K562 (cell line): Measurements from ENCODE around the gene XIRP1. TPM values are rescaled to one million over a fixed set of nuclear protein-coding genes. Genes with fewer than 3 reads are reported as not detected.
A peak's percentile ranks its signal among the peaks of the same experiment; 100 is the strongest.

ENCODE experiments used
- ELF2 ChIP-seq: fragments of 250-450 bp; sonication (Bioruptor Pico); IDR thresholded peaks from 2 replicates; pipeline ENCODE4 v1.5.0; 2021; ENCODE audit warnings: mild to moderate bottlenecking
- ELF4 ChIP-seq: fragments of 450-650 bp; formaldehyde crosslinking; IDR thresholded peaks from 2 replicates; pipeline ENCODE4 v1.4.0; 2022; ENCODE audit warnings: missing genetic modification characterization
- MAZ ChIP-seq, 2 experiments: fragments of 450-650 bp in 1 of 2; sonication (generic) in 1 of 2; formaldehyde crosslinking; IDR thresholded peaks in 1 of 2; conservative IDR thresholded peaks in 1 of 2; 2 replicates each; pipeline versions ENCODE4 v1.4.0 to v1.5.0; 2020; ENCODE audit warnings: mild to moderate bottlenecking in 1 of 2, missing genetic modification reagents in 1 of 2
- SMARCB1 ChIP-seq: IDR thresholded peaks from 2 replicates; pipeline ENCODE4 v1.6.1; 2011; ENCODE audit warnings: improper control_type of control experiment, low read depth; ENCODE audit not compliant: insufficient read length
- polyA plus RNA-seq, 8 experiments: library from polyadenylated mRNA; depleted of rRNA in 4 of 8; stranded (reverse) in 5 of 8; unstranded in 3 of 8; fragments of >200 nt; fragmentation: Nextera tagmentation in 2 of 8; fragmentation: Illumina TruSeq in 1 of 8; extraction: Ambion mirVana in 2 of 8; extraction: Trizol in 1 of 8; gene quantifications; 2 replicates each; pipeline versions ENCODE4 v1.2.1 to v1.2.3, GENCODE V29; 2011 to 2014; ENCODE audit warnings: inconsistent platforms in 1 of 8, missing spikeins in 1 of 8
- total RNA-seq, 7 experiments: library from RNA; depleted of rRNA in 6 of 7; stranded (reverse); fragments of >200 nt in 6 of 7; fragmentation: Illumina TruSeq in 2 of 7; extraction: Trizol in 2 of 7; gene quantifications; 2 replicates each; pipeline versions ENCODE4 v1.2.1 to v1.2.3, GENCODE V29; 2011 to 2021; ENCODE audit warnings: low replicate concordance in 1 of 7
- TF ChIP-seq, protein P1 (sequence below): sonication (generic); formaldehyde crosslinking; IDR thresholded peaks from 2 replicates; pipeline ENCODE4 v1.8.0; 2023; ENCODE audit warnings: missing genetic modification reagents, mild to moderate bottlenecking, borderline replicate concordance
- TF ChIP-seq, protein P2 (sequence below): fragments of 450-650 bp; IDR thresholded peaks from 2 replicates; pipeline ENCODE4 v1.6.1; 2017; ENCODE audit warnings: antibody characterized with exemption, mild to moderate bottlenecking
- TF ChIP-seq, protein P3 (sequence below): fragments of 250-450 bp; sonication (Bioruptor Pico); IDR thresholded peaks from 2 replicates; pipeline ENCODE4 v1.4.0; 2020; ENCODE audit warnings: borderline replicate concordance

XIRP1 gene
- total and polyA plus RNA-seq, 9 of the 15 experiments (the other 6 are each of a cell fraction or from before 2014, with no cell fraction given) = 0.03 to 0.27 (median 0.08) TPM; not detected in 3

DNA sequence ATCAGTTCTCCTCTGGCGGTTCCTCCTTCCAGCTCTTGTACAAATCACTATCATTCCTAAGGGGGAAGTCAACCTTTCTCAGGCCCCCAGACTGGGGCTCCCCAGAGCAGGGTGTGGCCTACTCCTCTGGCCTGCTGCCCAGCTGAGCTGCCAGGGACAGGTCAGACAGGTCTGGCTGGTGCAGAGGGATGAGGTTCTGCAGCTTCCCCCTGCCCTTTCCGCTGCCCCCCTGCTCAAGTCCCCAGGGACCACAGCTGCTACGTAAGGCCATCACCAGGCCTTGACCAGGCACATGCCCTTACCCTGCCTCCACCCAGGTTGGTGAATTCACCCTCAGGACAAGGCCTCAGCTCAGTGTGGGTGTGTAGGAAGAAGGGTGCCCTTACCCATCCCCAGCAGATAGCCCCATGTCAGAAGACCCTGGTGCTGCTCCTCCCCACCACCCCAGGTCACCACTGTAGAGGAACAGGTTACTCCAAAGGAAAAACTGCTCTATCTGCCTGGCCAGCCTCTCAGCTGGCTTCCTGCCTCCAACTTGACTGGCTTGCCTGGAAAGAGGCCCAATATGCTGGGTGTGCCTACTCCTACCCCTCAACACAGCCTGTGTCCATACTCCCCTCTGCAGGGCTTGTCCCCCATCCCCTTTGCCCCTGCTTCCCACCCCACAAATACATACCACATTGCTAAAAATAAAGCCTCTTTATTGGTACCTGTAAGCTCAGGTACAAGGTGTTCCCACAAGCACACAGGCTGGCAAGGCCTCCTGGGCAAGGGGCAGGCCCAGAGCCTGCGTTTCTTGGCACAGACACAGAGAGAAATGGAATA is 51.0 kb downstream of the XIRP1 start (continued):
- TF ChIP-seq, protein P1, sequence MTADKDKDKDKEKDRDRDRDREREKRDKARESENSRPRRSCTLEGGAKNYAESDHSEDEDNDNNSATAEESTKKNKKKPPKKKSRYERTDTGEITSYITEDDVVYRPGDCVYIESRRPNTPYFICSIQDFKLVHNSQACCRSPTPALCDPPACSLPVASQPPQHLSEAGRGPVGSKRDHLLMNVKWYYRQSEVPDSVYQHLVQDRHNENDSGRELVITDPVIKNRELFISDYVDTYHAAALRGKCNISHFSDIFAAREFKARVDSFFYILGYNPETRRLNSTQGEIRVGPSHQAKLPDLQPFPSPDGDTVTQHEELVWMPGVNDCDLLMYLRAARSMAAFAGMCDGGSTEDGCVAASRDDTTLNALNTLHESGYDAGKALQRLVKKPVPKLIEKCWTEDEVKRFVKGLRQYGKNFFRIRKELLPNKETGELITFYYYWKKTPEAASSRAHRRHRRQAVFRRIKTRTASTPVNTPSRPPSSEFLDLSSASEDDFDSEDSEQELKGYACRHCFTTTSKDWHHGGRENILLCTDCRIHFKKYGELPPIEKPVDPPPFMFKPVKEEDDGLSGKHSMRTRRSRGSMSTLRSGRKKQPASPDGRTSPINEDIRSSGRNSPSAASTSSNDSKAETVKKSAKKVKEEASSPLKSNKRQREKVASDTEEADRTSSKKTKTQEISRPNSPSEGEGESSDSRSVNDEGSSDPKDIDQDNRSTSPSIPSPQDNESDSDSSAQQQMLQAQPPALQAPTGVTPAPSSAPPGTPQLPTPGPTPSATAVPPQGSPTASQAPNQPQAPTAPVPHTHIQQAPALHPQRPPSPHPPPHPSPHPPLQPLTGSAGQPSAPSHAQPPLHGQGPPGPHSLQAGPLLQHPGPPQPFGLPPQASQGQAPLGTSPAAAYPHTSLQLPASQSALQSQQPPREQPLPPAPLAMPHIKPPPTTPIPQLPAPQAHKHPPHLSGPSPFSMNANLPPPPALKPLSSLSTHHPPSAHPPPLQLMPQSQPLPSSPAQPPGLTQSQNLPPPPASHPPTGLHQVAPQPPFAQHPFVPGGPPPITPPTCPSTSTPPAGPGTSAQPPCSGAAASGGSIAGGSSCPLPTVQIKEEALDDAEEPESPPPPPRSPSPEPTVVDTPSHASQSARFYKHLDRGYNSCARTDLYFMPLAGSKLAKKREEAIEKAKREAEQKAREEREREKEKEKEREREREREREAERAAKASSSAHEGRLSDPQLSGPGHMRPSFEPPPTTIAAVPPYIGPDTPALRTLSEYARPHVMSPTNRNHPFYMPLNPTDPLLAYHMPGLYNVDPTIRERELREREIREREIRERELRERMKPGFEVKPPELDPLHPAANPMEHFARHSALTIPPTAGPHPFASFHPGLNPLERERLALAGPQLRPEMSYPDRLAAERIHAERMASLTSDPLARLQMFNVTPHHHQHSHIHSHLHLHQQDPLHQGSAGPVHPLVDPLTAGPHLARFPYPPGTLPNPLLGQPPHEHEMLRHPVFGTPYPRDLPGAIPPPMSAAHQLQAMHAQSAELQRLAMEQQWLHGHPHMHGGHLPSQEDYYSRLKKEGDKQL (CRISPR knock-in tag) = no peak
- 0 out of 4 replicates have a peak, but pooled peaks of 1 of the 2 experiments have one; percentile 27 for TF ChIP-seq MAZ (CRISPR knock-in tag; conservative IDR thresholded peaks at IDR 0.05 in 1 of 2, IDR thresholded peaks at IDR 0.05 in 1 of 2)
- no peak for TF ChIP-seq SMARCB1
- TF ChIP-seq, protein P2, sequence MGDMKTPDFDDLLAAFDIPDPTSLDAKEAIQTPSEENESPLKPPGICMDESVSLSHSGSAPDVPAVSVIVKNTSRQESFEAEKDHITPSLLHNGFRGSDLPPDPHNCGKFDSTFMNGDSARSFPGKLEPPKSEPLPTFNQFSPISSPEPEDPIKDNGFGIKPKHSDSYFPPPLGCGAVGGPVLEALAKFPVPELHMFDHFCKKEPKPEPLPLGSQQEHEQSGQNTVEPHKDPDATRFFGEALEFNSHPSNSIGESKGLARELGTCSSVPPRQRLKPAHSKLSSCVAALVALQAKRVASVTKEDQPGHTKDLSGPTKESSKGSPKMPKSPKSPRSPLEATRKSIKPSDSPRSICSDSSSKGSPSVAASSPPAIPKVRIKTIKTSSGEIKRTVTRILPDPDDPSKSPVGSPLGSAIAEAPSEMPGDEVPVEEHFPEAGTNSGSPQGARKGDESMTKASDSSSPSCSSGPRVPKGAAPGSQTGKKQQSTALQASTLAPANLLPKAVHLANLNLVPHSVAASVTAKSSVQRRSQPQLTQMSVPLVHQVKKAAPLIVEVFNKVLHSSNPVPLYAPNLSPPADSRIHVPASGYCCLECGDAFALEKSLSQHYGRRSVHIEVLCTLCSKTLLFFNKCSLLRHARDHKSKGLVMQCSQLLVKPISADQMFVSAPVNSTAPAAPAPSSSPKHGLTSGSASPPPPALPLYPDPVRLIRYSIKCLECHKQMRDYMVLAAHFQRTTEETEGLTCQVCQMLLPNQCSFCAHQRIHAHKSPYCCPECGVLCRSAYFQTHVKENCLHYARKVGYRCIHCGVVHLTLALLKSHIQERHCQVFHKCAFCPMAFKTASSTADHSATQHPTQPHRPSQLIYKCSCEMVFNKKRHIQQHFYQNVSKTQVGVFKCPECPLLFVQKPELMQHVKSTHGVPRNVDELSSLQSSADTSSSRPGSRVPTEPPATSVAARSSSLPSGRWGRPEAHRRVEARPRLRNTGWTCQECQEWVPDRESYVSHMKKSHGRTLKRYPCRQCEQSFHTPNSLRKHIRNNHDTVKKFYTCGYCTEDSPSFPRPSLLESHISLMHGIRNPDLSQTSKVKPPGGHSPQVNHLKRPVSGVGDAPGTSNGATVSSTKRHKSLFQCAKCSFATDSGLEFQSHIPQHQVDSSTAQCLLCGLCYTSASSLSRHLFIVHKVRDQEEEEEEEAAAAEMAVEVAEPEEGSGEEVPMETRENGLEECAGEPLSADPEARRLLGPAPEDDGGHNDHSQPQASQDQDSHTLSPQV = no peak
- no peak for TF ChIP-seq ELF4 (CRISPR knock-in tag)
- TF ChIP-seq, protein P3, sequence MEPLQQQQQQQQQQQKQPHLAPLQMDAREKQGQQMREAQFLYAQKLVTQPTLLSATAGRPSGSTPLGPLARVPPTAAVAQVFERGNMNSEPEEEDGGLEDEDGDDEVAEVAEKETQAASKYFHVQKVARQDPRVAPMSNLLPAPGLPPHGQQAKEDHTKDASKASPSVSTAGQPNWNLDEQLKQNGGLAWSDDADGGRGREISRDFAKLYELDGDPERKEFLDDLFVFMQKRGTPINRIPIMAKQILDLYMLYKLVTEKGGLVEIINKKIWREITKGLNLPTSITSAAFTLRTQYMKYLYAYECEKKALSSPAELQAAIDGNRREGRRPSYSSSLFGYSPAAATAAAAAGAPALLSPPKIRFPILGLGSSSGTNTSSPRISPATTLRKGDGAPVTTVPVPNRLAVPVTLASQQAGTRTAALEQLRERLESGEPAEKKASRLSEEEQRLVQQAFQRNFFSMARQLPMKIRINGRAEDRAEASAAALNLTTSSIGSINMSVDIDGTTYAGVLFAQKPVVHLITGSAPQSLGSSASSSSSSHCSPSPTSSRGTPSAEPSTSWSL = no peak
- TF ChIP-seq ELF2 = no peak
